Adrenal gland (tissue), 5 donors: Measurements from ENCODE around the gene TCEAL2.

ENCODE experiments used
- CTCF ChIP-seq, 6 experiments: fragments of 450-650 bp in 4 of 6; fragments of 200-600 bp in 2 of 6; sonication (generic) in 1 of 6; IDR thresholded peaks; 1 replicate in 5 of 6; 2 replicates in 1 of 6; pipeline versions ENCODE4 v1.5.1 to v1.8.0; 2016 to 2021; ENCODE audit warnings: antibody characterized with exemption in 6 of 6, mild to moderate bottlenecking in 2 of 6, moderate library complexity in 1 of 6
- POLR2A ChIP-seq, 2 donors: fragments of 450-650 bp; IDR thresholded peaks; one replicate each; pipeline ENCODE4 v1.6.1; 2017; ENCODE audit warnings: antibody characterized with exemption in 2 of 2, mild to moderate bottlenecking in 2 of 2, moderate library complexity in 1 of 2
- donor health status: DM: no; HTN: no; CAD: no.

DNA sequence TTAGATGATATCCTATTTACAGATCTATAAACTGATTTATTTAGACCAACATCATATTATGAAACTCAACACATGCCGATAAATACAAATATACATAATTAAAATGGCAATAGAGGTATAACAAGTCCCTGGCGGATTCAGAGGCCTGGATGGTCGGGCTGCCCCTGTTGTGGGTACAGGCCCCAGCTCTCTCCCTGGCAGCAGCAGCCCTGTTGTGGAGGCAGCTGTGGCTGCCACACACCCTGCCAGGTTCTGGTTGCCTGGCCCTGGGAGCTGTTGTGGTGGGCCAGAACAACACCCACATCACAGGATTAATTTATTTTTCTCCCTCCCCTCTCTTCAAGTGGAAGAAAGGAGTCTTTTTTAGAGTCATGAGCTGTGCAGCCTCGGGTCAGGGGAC, 12.1 kb upstream of the TCEAL2 start:
- TF ChIP-seq CTCF (IDR thresholded peaks at IDR 0.05) (no peak), POLR2A (IDR thresholded peaks at IDR 0.05) (no peak)
